NCI-H2029 treated with DMSO at 0.1 percent for 48 hours (cell line): Measurements from ENCODE around the gene ZBTB20.
"Not testable (repeated sequence)": the region's sequence is repeated elsewhere in the genome, so short reads cannot be mapped to it uniquely, and the experiment has no call there.

Experiments used
- DNase-seq: peaks from one replicate; lab custom pipeline; 2025; lab: John Stamatoyannopoulos, UW

Gene ZBTB20

GRCh38 chr3:114830652-114831051 is 316.4 kb downstream of the ZBTB20 start:
- DNase-seq, result no peak

- no peak for DNase-seq
These were observed 317.3 kb downstream of the ZBTB20 start for GRCh38 chr3:114829783-114830182.

- no peak for DNase-seq
These were observed 319.6 kb downstream of the ZBTB20 start for GRCh38 chr3:114827495-114827894.

DNA sequence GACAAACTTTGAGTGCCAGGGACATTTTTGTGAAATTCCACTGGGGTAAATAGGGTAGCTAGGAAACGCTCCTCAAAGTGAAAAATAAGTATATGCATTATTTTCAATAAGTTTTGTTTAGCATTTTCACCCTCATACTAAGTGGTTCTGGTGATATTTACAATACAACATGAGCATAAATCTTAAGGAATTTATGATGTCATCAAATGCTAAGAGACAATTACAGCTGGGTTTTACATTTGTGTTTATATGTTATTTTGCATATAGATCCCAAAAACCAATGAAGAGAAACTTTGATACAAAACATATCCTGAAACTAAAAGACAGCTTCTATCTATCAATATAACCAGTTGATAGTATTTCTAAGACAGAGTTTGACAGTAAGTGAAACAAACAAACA is 323.1 kb downstream of the ZBTB20 start:
- DNase-seq, result no peak

DNA sequence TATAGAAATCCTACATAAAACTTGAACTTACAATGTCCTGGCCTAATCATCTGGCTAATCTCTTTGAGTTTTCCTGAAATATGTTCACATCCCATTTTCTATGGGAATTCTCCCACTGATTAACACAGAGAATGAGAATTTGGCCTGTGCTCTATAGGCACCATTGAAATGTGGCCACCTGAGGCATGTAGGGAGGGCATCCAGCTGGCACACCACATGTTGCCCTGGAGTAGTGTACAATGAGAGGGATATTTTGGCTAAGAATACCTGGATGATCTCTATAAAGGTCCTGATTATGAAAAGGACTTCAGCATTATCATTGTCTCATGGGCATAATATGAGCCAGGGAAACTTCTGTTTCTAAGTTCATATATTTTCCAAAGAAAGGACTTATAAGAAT is 324.0 kb downstream of the ZBTB20 start:
- DNase-seq, result no peak

DNA sequence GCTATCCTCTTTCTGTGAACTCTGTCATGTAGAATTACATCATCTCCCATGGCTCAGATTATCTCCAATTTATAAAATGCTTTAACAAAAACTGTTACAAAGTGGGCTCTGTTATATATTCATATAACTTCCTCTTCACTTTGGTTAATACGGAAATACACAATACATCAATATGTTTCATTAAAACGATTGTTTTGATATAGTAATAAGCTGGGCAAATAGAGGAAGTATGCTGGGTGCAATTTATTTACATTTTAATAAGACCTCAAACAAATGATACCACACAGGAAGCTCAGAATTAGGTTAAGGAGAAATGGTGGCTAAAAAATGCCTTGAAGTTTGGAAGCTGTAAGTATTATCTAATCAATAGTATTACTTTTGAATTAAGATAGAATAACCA is 331.0 kb downstream of the ZBTB20 start:
- DNase-seq, result no peak

- DNase-seq, result not testable (repeated sequence)
These were observed 334.4 kb downstream of the ZBTB20 start for GRCh38 chr3:114812541-114813238.

DNA sequence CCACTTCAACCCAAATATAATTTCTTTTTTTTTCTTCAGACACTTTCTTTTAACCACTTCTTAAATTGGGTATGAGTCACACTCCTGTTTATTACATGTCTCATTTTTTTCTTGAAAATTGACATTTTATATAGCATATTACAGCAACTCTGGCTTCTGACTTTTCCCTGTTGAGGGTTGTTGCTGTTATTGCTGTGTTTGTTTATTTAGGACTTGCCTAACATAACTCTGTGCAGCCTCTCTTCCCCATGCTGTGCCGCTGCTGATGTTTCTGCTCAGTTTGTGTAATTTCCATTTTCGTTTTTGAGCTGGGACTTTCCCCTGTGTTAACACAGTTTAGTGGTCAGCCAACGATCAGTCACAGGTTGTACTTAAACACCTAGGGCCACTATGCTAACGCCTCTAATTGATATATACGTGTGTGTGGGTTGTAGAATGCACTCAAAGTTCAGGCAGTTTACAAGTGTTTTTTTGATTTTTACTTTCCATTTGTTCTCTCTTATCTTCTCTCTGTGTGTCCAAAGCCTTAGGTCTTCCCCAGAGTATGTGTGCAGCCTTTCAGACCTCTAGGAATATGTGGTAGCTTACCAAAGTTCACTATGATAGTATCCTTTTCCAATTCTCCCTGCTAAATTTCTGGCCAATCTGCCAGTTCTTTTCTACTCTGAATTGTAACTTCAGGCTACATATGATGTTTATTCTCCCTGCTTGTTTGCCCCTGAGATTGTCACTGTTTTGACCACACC is 337.2 kb downstream of the ZBTB20 start:
- no peak for DNase-seq

- no peak for DNase-seq
These were observed 343.0 kb downstream of the ZBTB20 start for GRCh38 chr3:114804099-114804498.

- DNase-seq, result no peak
These were observed 343.9 kb downstream of the ZBTB20 start for GRCh38 chr3:114803042-114803695.

DNA sequence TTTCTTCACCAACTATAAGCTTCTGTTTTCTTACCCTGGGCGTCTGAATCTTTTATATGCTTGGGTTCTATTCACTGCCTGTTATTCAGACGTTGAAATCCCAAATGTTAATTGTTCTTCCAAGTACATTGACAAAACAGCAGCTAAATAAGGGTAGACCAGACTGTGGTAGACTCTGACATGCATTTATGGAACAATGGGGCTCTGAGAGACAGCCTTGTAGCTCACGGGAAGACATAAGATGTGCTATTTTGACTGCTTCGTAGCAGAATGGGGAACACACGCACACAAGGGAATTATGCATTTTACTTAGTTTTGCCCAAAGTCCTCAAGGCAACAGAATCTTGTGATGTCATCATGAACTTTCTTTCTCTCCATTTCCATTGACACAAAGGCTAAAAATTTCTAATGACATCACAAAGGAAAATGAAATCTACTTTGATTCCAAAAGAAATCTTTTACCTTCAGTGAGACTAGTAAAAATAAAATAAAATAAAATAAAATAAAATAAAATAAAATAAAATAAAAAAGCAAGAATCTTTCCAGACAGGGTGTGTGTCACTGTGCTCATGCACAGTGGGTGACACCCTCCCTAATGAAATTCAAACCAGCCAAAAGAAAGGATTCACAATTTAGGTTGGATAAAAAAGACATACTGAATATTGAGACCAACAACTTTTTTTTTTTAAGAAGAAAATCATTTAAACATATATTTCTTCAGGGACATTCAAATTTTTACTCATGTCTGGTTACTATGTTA is 346.6 kb downstream of the ZBTB20 start:
- DNase-seq, result no peak

GRCh38 chr3:114799816-114800215 is 347.3 kb downstream of the ZBTB20 start:
- DNase-seq, result no peak

DNA sequence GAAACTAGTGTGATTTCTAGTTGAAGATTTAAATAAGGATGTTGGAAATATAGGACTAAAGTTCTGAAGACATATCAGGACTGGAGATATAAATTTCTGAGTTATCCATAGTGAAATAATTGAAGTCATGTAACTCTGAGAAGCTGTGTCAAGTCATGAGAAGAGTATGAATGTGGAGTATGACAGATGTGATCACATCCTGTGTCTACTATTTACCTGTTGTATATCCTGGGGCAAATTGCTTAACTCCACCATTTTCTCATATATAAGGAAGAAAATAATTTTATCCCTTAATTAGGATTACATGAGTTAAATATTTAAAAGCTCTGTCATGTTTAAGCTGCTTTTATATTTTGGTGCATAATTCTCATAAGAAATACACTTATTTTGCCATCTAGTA is 350.3 kb downstream of the ZBTB20 start:
- DNase-seq, result no peak

GRCh38 chr3:114794894-114795630 is 352.0 kb downstream of the ZBTB20 start:
- DNase-seq, result no peak

- DNase-seq, result no peak
These were observed 354.7 kb downstream of the ZBTB20 start for GRCh38 chr3:114792159-114792918.

DNA sequence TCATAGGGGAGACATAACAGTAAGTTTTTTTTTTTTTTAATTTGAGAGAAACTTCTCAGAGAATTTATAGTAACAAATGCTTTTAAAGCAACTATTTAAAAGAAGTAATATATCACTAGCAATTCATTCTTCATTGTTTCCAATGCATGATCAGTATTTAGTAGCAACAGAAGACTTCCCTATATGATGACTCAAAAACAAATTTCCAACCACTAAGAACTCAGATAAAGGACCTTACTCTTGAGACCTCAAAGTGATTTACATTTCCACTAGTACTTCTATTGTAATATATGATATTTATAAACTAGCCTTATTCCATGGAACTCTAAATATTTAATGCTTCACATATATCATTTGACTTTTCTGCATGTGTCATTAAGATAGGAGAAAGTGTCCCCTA is 356.3 kb downstream of the ZBTB20 start:
- DNase-seq, result no peak

DNA sequence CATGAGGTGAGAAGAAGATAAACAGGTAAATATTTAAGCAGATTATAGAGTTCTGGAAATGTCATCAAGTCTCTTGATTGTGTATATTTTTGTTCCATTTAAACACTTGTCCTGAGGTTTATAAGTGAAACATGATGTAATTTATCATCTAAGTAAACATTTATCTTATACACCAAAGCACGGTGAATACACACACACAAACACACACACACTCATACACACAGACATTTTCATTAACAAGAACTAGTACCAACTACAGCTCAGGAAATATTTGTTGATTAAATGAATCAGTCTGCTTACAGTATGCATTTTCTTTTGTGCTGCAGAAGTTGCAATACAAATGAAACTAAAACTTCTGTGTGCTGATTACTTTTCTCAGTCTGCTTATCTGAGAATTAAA is 357.3 kb downstream of the ZBTB20 start:
- DNase-seq, result peak; percentile 14

GRCh38 chr3:114775395-114775794 is 371.7 kb downstream of the ZBTB20 start:
- DNase-seq, result no peak

DNA sequence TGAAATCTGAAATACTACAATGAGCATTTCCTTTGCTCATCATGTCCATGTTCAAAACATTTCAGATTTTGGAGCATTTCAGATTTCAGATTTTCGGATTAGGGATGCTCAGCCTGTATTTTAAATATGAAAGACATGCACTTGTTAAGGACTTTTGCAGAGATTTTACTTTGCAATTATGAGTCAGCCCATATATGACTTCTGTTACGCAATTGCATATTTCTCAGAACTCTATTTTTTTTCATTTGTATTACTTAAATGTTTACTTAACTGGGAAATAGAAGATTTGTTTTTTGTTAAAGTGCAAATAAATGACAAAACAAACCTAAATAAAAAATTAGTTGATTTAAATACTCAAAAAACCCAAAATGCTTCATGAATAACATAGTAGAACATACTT is 376.2 kb downstream of the ZBTB20 start:
- no peak for DNase-seq

DNA sequence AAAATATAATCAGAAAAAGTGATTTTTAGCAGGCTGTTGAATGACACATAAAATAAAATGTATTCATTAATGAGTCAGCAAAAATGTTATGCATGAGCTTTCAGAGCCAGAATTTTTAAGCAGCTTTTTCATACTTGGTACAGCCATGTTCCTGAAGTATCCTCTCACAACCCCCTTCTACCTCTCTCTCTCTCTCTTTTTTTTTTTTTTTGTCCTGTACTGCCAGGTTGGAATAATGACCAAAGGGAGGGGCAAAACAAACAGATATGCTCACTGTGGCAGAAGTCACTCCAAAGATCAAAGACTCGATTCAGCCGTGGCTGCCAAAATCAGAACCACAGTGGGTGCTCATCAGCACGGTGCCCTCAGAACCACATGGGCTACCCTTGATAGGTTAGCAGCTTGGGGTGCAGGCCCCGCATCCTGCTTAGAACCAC is 383.0 kb downstream of the ZBTB20 start:
- DNase-seq, result peak; percentile 17

DNA sequence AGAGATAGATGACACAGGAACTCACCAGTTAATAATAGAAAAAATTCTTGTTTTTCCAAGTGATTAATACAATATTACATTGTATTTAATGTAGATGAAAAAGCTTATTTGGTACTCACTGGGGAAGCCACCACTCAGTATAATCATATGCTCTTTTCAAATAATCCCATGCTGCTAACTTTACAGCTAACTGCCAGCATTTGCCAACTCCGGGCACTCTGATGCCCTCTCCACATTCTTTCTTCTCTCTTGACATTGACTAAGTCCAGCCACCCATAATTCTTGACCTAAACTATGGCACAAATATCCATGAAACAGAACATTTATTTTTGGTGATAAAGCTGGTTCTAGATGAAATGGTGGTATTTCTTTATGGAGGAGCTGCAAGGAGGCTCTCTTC is 384.9 kb downstream of the ZBTB20 start:
- no peak for DNase-seq
